Activated CD8-positive, alpha-beta T cell treated with anti-CD3 and anti-CD28 coated beads, Interleukin-2, amount 10 ng/mL, durations not matched to agents 7 days and 5 days (primary cell): ENCODE data around the gene YARS1. TPM values are rescaled to one million over a fixed set of nuclear protein-coding genes. Genes with fewer than 3 reads are reported as not detected.

Experiments
- ATAC-seq: fragments of 150-1000 bp; cut with Tn5 transposase; one replicate; pipeline ENCODE4 v1.10.0; 2021; ENCODE audit warnings: moderate library complexity
- CTCF ChIA-PET: fragments of 350-600 bp; sonication (Branson Sonifier 250); formaldehyde crosslinking; loops from one replicate; lab custom pipeline; 2021; ENCODE audit warnings: antibody characterized with exemption; lab: Charles Lee
- POLR2A ChIA-PET: fragments of 350-600 bp; sonication (Branson Sonifier 250); formaldehyde crosslinking; loops from one replicate; lab custom pipeline; 2021; ENCODE audit warnings: antibody characterized with exemption; lab: Charles Lee
- DNase-seq: peaks from one replicate; pipeline ENCODE4 v3.0.0-alpha.2; 2020
- H3K27ac Mint-ChIP-seq: one replicate; pipeline ENCODE4 v1.8.0; 2021; ENCODE audit warnings: mild to moderate bottlenecking, mixed read lengths
- H3K27me3 Mint-ChIP-seq: one replicate; pipeline ENCODE4 v1.8.0; 2021; ENCODE audit warnings: low read depth, mixed read lengths
- H3K36me3 Mint-ChIP-seq: one replicate; pipeline ENCODE4 v1.8.0; 2021; ENCODE audit warnings: low read depth, mixed read lengths
- H3K4me1 Mint-ChIP-seq: one replicate; pipeline ENCODE4 v1.8.0; 2021; ENCODE audit warnings: low read depth, mixed read lengths
- H3K4me3 Mint-ChIP-seq: one replicate; pipeline ENCODE4 v1.8.0; 2021; ENCODE audit warnings: mild to moderate bottlenecking, mixed read lengths
- H3K9me3 Mint-ChIP-seq: one replicate; pipeline ENCODE4 v1.8.0; 2022; ENCODE audit warnings: mixed read lengths; ENCODE audit not compliant: insufficient read depth
- total RNA-seq, 2 experiments: library from RNA; stranded (reverse); gene quantifications; one replicate each; pipeline ENCODE4 v1.2.3, GENCODE V29; 2021

Gene YARS1
- total RNA-seq, 2 experiments from 2014 or later, result 175 to 189 TPM

DNA sequence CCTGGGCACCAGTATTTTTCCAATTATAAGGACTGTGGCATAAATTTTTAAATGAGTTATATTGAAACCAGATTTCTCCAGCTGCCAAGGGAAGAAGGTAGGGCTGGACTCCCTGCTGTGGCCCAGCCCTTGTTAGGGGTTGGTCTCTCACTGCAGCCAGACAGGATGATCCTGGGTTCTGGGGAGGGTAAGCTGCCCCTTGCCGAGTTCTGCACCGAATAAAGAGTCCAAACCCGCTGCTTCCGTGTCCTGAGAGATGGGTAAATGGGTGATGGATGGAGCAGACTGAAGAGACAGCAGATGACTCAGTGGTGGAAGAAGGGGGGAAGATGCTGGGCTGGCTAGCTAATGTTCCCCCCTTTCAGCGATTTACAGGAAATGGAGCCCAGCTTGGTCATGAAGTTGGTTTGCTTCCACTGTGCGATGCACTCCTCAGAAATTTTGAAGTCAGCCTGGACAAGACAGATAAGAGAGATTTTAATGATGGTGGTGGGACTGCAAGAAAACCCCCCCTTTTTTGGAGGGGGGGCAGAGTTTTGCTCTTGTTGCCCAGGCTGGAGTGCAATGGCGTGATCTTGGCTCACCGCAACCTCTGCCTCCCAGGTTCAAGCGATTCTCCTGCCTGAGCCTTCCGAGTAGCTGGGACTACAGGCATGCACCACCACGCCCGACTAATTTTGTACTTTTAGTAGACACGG is 41.4 kb downstream of the YARS1 start:
- H3K27ac Mint-ChIP-seq, result peak overlapping the region; percentile 55
- H3K4me1 Mint-ChIP-seq, result peaks cover 21% of the 10 kb centered on the region
- CTCF ChIA-PET, result interaction anchor here (1.3 to 6.3 kb wide), 4 partner anchors 13 to 256 kb away, joined by 3 to 142 read pairs (median 22); no protein-coding TSS in a partner anchor
- H3K36me3 Mint-ChIP-seq, result peaks cover 45% of the 10 kb centered on the region
- POLR2A ChIA-PET, result no interaction called here
- no peaks in the 10 kb centered on the region for H3K27me3 Mint-ChIP-seq
- ATAC-seq (no peak), DNase-seq (no peak)
- no peaks in the 10 kb centered on the region for H3K9me3 Mint-ChIP-seq
- no peak overlapping the region for H3K4me3 Mint-ChIP-seq

DNA sequence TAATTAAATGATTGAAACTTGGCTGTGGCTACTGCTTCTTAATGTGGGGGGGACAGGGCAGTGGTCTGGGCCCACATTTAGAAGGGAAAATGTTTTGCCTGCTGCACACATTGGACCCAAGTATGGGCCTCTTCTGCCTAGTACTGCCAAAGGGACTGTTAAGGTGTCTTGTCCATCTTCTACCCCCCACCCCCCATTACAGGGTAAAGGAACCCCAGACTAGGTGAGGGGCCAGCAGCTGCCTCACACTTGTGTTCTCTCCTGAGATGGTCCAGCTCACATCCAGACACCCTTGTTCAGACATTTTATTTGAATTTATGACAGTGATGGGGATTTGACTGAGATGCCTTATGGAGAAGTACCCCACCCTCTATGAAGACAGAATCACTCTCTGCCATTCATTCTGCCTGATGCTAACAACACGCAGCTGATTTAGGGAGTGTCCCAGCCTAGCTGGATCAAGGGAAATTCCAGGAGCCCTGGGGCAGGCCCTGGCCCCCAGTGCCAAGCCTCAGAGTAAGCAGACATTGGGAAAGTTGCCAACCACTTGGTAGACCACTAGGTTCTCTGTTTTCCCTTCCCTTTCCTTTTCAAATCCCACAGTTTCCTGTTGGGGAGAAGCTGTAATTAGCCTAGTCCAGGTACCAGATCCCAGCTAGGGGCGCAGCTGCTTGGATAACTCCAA is 42.1 kb downstream of the YARS1 start:
- Mint-ChIP-seq H3K27me3 (no peaks in the 10 kb centered on the region), H3K9me3 (no peaks in the 10 kb centered on the region), H3K36me3 (peaks cover 38% of the 10 kb centered on the region), H3K4me1 (peaks cover 21% of the 10 kb centered on the region), H3K27ac (no peak overlapping the region), H3K4me3 (no peak overlapping the region)
- ChIA-PET POLR2A (interaction anchor here (0.5 to 2.8 kb wide), 4 partner anchors 8 to 63 kb away, joined by 3 to 9 read pairs (median 4); partner anchors contain the start of genes S100PBP and YARS1), CTCF (interaction anchor here (0.9 to 6.3 kb wide), 9 partner anchors 8 to 255 kb away, joined by 3 to 142 read pairs (median 7); no protein-coding TSS in a partner anchor)
- no peak for ATAC-seq
- no peak for DNase-seq

DNA sequence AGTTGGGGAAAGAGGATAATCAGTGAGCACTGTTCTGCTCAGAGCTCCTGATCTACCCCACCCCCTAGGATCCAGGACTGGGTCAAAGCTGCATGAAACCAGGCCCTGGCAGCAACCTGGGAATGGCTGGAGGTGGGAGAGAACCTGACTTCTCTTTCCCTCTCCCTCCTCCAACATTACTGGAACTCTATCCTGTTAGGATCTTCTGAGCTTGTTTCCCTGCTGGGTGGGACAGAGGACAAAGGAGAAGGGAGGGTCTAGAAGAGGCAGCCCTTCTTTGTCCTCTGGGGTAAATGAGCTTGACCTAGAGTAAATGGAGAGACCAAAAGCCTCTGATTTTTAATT is 42.7 kb downstream of the YARS1 start:
- no peaks in the 10 kb centered on the region for H3K9me3 Mint-ChIP-seq
- ChIA-PET CTCF (interaction anchor here (0.9 to 6.3 kb wide), 11 partner anchors 8 to 254 kb away, joined by 3 to 142 read pairs (median 14); no protein-coding TSS in a partner anchor), POLR2A (interaction anchor here (0.5 to 2.8 kb wide), 4 partner anchors 9 to 62 kb away, joined by 3 to 9 read pairs (median 4); partner anchors contain the start of genes S100PBP and YARS1)
- ATAC-seq, result no peak
- H3K27ac Mint-ChIP-seq, result peak overlapping the region; percentile 39
- no peak overlapping the region for H3K4me3 Mint-ChIP-seq
- peaks cover 31% of the 10 kb centered on the region for H3K36me3 Mint-ChIP-seq
- H3K27me3 Mint-ChIP-seq, result no peaks in the 10 kb centered on the region
- no peak for DNase-seq
- peaks cover 21% of the 10 kb centered on the region for H3K4me1 Mint-ChIP-seq

DNA sequence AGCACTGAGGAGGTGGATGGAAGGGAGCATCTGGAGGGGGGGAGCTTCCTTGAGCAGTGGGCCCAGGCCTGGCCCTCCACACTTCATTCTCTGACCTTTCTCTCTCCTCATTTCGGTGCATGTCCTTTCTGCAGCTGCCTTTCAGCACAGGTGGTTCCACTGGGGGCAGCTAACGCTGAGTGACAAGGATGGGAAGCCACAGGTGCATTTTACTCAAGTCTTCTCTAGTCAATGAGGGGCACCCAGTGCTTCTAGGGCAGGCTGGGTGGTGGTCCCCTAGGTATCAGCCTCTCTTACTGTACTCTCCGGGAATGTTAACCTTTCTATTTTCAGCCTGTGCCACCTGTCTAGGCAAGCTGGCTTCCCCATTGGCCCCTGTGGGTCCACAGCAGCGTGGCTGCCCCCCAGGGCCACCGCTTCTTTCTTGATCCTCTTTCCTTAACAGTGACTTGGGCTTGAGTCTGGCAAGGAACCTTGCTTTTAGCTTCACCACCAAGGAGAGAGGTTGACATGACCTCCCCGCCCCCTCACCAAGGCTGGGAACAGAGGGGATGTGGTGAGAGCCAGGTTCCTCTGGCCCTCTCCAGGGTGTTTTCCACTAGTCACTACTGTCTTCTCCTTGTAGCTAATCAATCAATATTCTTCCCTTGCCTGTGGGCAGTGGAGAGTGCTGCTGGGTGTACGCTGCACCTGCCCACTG is 43.2 kb downstream of the YARS1 start:
- Mint-ChIP-seq H3K9me3 (no peaks in the 10 kb centered on the region), H3K27ac (peak overlapping the region; percentile 39), H3K36me3 (peaks cover 27% of the 10 kb centered on the region), H3K4me1 (peaks cover 21% of the 10 kb centered on the region), H3K27me3 (no peaks in the 10 kb centered on the region), H3K4me3 (no peak overlapping the region)
- ATAC-seq (no peak), DNase-seq (no peak)
- CTCF ChIA-PET, result interaction anchor here (0.6 to 6.3 kb wide), 18 partner anchors 9 to 1104 kb away, joined by 3 to 142 read pairs (median 7); no protein-coding TSS in a partner anchor
- POLR2A ChIA-PET, result interaction anchor here (0.7 to 2.8 kb wide), 5 partner anchors 9 to 123 kb away, joined by 3 to 9 read pairs (median 3); partner anchors contain the start of genes RBBP4, S100PBP and YARS1

DNA sequence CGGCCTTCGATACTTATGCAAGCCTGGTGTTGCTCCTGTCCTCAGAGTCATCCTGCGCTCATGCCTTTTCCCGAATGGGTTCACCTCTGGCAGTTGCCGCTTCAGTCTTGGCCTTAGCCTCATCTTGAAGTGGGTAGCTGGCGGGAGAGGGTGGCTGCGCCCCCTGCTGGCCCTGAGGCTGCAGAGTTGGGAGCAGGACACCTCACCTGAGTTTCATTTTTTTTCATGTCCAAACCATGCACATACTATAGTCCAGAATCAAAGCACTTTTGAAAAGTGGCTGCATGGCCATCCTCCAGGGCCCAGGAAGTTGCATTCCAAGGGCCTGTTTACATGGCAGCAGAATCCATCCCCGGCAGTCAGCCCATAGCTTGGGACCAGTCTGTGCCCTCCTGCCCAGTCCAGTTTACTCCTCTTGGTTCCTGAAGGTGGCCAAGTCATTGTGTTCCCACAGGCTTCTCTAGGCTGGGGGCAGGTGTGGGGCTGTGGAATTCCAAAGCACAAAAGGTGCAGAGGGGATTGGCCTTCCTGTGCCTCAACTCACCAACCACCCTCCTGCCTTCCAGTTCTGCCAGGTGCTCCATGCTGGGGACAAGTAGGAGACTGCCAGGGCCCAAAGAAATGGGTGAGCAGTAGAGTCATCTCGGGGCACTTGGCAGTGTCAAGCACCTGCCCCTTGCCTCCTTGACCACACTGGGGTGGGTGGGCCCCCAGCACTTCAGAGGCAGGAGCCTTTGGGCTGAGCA is 44.0 kb downstream of the YARS1 start:
- Mint-ChIP-seq H3K36me3 (peaks cover 24% of the 10 kb centered on the region), H3K4me1 (peaks cover 21% of the 10 kb centered on the region), H3K4me3 (no peak overlapping the region), H3K27me3 (no peaks in the 10 kb centered on the region), H3K9me3 (no peaks in the 10 kb centered on the region), H3K27ac (no peak overlapping the region)
- ATAC-seq, result peak; percentile 80
- DNase-seq, result peak; percentile 80
- POLR2A ChIA-PET, result interaction anchor here (0.7 to 2.8 kb wide), 4 partner anchors 10 to 122 kb away, joined by 3 to 9 read pairs (median 4); partner anchors contain the start of gene RBBP4
- CTCF ChIA-PET, result interaction anchor here (0.6 to 6.3 kb wide), 25 partner anchors 10 to 1103 kb away, joined by 3 to 142 read pairs (median 6); no protein-coding TSS in a partner anchor

DNA sequence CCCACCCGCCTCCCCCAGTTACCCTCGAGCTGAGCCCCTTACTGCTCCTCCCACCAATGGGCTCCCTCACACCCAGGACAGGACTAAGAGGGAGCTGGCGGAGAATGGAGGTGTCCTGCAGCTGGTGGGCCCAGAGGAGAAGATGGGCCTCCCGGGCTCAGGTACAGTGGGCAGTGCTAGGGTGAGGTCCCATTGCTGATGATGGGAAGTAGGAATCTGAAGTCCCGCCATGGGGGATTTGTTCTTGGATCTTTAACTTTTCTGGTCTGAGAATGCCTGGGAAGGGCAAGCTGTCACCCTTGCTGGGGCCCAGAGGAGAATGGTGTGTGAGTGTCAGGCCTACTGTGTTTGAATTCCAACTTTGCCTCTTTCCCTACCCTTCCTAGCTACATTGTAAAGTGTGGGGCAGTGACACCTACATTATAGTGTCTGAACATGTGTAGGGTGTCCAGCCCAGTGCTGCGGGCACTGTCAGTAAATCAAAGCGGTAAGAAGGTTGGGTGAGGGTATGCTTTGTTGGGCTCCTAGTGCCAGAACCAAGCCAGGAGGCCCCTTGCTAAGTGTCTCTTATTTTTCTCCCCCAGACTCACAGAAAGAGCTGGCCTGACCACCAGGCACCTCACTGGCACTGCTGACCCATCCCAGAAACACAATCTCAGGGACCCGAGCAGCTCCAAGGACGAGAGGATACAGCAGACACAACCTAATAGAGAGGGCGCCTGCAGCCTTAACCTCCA is 44.7 kb downstream of the YARS1 start:
- ChIA-PET POLR2A (interaction anchor here (1.1 to 2.8 kb wide), 2 partner anchors 60 to 122 kb away, joined by 3 to 9 read pairs; partner anchors contain the start of gene RBBP4), CTCF (interaction anchor here (0.6 to 6.3 kb wide), 23 partner anchors 9 to 372 kb away, joined by 3 to 142 read pairs (median 7); no protein-coding TSS in a partner anchor)
- no peak overlapping the region for H3K4me3 Mint-ChIP-seq
- H3K27me3 Mint-ChIP-seq, result no peaks in the 10 kb centered on the region
- DNase-seq (no peak), ATAC-seq (no peak)
- no peak overlapping the region for H3K27ac Mint-ChIP-seq
- H3K36me3 Mint-ChIP-seq, result peaks cover 18% of the 10 kb centered on the region
- peaks cover 21% of the 10 kb centered on the region for H3K4me1 Mint-ChIP-seq
- H3K9me3 Mint-ChIP-seq, result no peaks in the 10 kb centered on the region

DNA sequence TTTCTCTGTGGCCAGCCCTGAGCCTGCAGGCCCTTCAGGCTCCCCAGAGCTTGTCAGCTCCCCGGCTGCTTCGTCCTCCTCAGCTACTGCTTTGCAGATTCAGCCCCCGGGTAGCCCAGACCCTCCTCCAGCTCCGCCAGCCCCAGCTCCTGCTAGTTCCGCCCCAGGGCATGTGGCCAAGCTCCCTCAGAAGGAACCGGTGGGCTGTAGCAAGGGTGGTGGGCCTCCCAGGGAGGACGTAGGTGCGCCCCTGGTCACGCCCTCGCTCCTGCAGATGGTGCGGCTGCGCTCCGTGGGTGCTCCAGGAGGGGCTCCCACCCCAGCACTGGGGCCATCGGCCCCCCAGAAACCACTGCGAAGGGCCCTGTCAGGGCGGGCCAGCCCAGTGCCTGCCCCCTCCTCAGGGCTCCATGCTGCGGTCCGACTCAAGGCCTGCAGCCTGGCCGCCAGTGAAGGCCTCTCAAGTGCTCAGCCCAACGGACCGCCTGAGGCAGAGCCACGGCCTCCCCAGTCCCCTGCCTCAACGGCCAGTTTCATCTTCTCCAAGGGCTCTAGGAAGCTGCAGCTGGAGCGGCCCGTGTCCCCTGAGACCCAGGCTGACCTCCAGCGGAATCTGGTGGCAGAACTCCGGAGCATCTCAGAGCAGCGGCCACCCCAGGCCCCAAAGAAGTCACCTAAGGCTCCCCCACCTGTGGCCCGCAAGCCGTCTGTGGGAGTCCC is 45.4 kb downstream of the YARS1 start:
- H3K4me3 Mint-ChIP-seq, result no peak overlapping the region
- ChIA-PET POLR2A (no interaction called here), CTCF (interaction anchor here (0.9 to 6.3 kb wide), 13 partner anchors 8 to 371 kb away, joined by 3 to 142 read pairs (median 12); no protein-coding TSS in a partner anchor)
- no peak overlapping the region for H3K27ac Mint-ChIP-seq
- DNase-seq, result no peak
- no peaks in the 10 kb centered on the region for H3K9me3 Mint-ChIP-seq
- peaks cover 21% of the 10 kb centered on the region for H3K4me1 Mint-ChIP-seq
- no peaks in the 10 kb centered on the region for H3K27me3 Mint-ChIP-seq
- ATAC-seq, result no peak
- peaks cover 18% of the 10 kb centered on the region for H3K36me3 Mint-ChIP-seq

DNA sequence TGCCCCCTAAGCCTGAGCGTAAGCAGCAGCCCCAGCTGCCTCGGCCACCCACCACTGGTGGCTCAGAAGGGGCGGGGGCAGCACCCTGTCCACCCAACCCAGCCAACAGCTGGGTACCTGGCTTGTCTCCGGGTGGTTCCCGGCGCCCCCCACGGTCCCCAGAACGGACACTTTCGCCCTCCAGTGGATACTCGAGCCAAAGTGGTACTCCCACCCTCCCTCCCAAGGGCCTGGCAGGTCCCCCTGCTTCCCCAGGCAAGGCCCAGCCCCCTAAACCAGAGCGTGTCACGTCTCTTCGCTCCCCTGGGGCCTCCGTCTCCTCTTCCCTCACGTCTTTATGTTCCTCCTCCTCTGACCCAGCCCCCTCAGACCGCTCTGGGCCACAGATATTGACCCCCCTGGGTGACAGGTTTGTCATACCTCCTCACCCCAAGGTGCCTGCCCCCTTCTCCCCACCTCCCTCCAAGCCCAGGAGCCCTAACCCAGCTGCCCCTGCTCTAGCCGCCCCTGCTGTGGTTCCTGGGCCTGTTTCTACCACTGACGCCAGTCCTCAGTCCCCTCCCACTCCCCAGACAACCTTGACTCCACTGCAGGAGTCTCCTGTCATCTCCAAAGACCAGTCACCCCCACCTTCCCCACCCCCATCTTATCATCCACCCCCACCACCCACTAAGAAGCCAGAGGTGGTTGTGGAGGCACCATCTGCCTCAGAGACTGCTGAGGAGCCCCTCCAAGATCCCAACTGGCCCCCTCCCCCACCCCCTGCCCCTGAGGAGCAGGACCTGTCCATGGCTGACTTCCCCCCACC is 46.2 kb downstream of the YARS1 start:
- ATAC-seq (no peak), DNase-seq (no peak)
- ChIA-PET CTCF (interaction anchor here (0.7 to 6.3 kb wide), 3 partner anchors 57 to 251 kb away, joined by 4 to 142 read pairs (median 19); no protein-coding TSS in a partner anchor), POLR2A (no interaction called here)
- Mint-ChIP-seq H3K36me3 (peaks cover 13% of the 10 kb centered on the region), H3K27ac (peak overlapping the region; percentile 46), H3K4me3 (no peak overlapping the region), H3K27me3 (no peaks in the 10 kb centered on the region), H3K9me3 (no peaks in the 10 kb centered on the region), H3K4me1 (peaks cover 21% of the 10 kb centered on the region)

DNA sequence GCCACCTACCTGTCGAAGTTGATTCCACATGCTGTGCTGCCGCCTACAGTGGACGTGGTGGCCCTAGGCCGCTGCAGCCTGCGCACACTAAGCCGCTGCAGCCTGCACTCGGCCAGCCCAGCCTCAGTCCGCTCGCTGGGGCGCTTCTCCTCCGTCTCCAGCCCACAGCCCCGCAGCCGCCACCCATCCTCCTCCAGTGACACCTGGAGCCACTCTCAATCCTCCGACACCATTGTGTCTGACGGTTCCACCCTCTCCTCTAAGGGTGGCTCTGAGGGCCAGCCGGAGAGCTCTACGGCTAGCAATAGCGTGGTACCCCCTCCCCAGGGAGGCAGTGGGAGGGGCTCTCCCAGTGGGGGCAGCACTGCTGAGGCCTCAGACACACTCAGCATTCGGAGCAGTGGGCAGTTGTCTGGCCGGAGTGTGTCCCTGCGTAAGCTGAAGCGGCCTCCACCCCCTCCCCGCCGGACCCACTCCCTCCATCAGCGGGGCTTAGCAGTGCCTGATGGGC is 46.9 kb downstream of the YARS1 start:
- H3K4me3 Mint-ChIP-seq, result no peak overlapping the region
- POLR2A ChIA-PET, result no interaction called here

More for the DNA sequence above, 46.9 kb downstream of the YARS1 start:
- CTCF ChIA-PET, result interaction anchor here (0.7 to 6.3 kb wide), 2 partner anchors 57 to 250 kb away, joined by 4 to 142 read pairs; no protein-coding TSS in a partner anchor
- DNase-seq (no peak), ATAC-seq (no peak)
- Mint-ChIP-seq H3K9me3 (no peaks in the 10 kb centered on the region), H3K27me3 (no peaks in the 10 kb centered on the region), H3K27ac (no peak overlapping the region), H3K4me1 (peaks cover 14% of the 10 kb centered on the region), H3K36me3 (peaks cover 8% of the 10 kb centered on the region)
